NCI-H510A (cell line): ENCODE results near the gene KRTAP2-1.
"Not testable (repeated sequence)": the region's sequence is repeated elsewhere in the genome, so short reads cannot be mapped to it uniquely, and the experiment has no call there.

ENCODE experiments used
- DNase-seq: peaks from one replicate; lab custom pipeline; 2025; lab: John Stamatoyannopoulos, UW

Gene KRTAP2-1

DNA sequence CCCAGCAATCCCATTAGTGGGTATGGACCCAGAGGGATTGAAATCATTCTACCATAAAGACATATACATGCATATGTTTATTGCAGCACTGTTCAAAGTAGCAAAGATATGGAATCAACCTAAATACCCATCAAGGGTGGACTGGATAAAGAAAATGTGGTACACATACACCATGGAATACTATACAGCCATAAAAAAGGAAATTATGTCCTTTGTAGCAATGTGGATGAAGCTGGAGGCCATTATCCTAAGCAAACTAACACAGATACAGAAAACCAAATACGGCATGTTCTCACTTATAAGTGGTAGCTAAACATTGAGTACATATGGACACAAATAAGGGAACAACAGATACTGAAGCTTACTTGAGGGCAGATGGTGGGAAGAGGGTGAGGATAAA lies 10.4 kb upstream of the KRTAP2-1 start:
- no peak for DNase-seq

DNA sequence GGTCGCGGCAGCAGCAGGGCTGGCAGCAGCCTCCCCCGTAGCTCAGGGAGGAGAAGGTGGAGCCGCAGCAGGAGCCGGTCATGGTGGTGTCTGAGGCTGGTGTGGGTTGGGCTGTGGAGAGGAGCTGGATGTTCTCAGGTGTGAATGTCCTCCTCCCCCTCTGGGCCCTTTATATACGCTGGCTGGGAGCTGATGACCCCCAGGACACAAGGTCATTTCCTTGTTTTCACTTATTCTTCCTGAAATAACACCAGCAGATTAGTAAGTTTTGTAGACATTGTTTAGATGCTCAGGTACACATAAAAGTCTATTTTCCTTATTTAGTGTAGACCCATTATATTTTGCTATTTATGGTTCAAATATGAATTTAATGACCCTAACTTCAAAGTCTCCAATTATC lies 8.0 kb upstream of the KRTAP2-1 start, which contains the start of gene KRTAP2-2:
Gene KRTAP2-2 (minus strand): TSS at position 101 of the 400 bp plus-strand sequence. CDS start 19 bp downstream, at position 82.
- not testable (repeated sequence) for DNase-seq

DNA sequence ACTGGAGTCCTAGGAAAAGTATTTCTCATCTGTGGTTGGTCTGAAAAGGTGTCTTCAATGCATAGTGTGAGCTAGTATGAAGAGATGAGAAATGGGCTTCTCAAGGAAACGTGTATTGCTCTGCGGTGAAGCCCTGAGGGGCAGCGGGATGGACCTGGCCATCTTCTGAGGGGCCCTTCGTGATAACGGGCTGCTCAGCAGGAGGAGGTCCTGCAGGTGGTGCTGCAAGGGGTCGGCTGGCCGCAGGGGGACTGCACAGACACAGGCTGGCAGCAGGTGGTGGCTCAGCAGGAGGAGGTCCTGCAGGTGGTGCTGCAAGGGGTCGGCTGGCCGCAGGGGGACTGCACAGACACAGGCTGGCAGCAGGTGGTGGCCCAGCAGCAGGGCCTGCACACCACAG lies 7.4 kb upstream of the KRTAP2-1 start:
- DNase-seq = not testable (repeated sequence)

DNA sequence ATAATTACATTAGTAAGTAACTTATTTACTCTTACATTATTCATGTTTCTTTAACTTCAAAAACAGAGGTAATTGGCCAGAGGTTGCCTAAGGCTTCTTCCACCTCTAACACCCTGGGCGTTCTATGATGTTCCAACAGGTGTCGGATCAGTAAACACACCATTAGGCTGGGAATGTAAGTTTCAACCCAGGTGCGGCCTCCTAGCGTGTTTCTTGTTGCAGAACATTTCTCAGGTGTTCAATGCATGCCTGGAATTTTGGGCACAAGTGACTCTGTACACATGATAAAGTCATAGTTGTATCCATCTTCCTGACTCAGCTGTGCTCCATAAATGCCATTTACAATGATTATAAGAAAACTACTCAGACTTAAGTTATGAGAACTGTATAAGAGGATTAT lies 6.9 kb upstream of the KRTAP2-1 start:
- no peak for DNase-seq

DNA sequence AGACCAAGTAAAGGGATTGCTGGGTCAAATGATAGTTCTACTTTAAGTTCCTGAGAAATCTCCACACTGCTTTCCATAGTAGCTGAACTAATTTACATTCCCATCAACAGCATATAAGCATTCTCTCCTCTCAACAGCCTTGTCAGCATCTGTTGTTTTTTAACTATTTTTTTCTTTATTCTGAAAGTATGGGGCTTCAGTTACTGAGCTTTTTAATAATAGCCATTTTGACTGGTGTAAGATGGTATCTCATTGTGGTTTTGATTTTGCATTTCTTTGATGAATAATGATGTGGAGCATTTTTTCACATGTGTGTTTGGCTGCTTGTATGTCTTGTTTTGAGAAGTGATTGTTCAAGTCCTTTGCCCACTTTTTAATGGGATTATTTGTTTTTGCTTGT lies 5.5 kb upstream of the KRTAP2-1 start:
- DNase-seq = no peak

DNA sequence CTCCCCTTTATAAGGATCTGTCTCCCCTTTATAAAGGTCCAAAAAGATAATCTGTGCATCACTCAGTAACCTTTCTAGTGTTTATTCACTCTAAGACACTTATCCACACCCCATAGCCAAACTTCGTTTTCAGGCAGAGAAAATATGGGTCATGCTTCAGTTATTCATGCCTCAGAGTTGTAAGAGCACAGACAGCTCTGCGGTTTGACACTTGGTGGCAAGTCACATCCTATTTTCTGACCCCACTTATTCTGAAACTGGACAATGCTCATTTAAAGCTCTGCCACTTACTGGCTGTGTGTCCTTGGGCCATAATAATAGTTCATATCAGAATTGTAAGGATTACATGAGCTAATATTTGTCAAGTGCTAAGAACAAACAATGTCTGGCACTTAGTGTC lies 2.0 kb upstream of the KRTAP2-1 start:
- DNase-seq = no peak

DNA sequence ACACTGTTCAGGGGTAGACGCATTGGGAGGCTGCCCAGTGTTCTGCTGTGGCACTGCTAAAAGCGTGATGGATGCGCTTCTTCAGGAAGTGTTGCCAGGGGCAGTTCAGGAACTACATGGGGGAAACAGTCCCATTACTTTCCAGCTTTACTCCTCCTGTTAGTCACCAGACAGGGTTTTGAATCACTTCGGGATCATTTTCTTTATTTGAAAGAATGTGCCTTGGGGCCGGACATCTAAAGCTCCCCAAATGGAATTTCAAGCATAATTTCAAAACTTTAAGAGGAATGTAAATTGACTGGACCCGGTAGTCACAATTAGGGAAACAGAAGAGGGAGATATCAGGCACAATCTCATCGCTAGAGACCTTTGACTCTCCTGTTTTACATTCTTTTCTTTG lies 1.3 kb upstream of the KRTAP2-1 start:
- no peak for DNase-seq

DNA sequence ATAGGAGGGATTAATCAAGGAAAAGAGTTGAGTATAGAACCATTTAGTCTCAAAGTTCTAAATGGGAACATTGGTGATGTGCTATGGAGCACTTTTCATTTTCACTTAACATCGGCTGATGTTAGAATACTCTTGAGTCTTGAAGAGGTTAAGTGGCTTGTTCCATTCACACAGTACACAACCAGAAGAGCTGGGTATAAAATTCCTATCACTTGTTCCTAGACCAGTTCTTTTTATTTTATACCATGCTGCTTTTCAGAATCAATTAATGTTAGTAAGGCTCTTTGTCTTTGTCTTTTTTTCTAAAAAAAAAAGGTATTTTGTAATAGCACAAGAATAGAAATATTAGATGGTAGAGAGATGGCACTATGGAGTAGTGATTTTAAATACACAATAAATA lies 4.2 kb downstream of the KRTAP2-1 start:
- no peak for DNase-seq

DNA sequence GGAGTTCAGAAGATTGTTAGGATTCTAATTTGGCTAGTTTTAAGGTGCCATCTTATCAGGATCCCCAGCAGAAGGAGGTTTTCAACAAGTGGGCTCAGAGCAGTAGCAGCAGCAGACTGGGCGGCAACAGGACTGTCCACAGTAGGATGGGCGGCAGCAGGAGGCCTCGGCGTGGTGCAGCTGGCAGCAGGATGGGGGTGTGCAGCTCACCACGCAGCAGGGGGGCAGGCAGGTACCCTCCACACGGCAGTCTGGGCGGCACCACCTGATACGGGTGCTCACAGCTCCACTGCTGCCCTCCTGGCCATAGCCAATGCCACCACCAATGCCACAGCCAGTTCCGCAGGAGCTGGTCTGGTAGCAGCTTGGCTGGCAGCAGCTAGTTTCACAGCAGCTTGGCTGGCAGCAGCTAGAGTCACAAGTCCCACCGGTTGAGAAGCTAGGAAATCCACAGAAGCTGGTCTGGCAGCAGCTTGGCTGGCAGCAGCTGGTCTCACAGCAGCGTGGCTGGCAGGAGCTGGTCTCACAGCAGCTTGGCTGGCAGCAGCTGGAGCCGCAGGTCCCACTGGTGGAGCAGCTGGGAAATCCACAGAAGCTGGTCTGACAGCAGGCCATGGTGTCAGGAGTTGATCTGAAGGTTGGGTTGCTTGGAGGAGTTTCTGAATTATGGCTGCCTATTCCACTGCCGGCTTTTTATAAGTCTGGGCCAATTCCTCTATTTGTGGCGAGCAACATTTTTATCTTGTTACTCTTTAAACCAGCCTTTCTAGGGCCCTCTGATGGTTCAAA lies 6.1 kb downstream of the KRTAP2-1 start, which contains the start of gene KRTAP1-1:
Gene KRTAP1-1 (minus strand): TSS at position 668 of the 789 bp plus-strand sequence. CDS start 53 bp downstream, at position 615.
- DNase-seq = peak; percentile 20

DNA sequence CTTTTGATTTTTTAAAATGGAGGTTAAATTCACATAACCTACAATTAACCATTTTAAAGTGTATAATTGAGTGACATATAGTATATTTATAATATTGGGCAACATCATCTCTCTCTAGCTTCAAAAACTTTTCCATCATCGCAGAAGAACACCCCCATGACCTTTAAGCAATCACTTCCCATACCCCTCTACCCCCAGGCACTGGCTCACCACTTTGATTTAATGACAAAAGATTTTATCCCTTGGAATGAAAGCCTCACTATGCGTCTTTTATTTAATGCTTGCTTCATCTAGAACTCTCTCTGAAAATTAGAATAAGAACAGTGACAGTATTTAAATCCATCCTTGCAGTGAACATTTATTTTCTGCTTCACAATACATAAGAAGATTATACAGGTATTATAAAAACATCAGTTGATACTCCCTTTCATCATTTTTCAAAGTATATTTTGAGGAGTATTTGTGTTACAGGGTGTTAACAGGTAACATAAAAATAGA lies 9.2 kb downstream of the KRTAP2-1 start:
- no peak for DNase-seq

DNA sequence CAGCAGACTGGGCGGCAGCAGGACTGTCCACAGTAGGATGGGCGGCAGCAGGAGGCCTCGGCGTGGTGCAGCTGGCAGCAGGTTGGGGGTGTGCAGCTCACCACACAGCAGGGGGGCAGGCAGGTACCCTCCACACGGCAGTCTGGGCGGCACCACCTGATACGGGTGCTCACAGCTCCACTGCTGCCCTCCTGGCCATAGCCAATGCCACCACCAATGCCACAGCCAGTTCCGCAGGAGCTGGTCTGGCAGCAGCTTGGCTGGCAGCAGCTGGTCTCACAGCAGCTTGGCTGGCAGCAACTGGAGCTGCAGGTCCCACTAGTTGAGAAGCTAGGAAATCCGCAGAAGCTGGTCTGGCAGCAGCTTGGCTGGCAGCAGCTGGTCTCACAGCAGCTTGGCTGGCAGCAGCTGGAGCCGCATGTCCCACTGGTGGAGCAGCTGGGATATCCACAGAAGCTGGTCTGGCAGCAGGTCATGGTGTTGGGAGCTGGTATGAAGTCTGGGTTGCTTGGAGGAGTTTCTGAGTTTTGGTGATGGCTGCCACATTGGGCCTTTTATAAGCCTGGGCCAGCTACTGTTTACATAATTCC lies 12.7 kb downstream of the KRTAP2-1 start, which contains the start of gene KRTAP1-3:
Gene KRTAP1-3 (minus strand): TSS at position 529 of the 590 bp plus-strand sequence. CDS start 53 bp downstream, at position 476.
- DNase-seq = peak; percentile 66

DNA sequence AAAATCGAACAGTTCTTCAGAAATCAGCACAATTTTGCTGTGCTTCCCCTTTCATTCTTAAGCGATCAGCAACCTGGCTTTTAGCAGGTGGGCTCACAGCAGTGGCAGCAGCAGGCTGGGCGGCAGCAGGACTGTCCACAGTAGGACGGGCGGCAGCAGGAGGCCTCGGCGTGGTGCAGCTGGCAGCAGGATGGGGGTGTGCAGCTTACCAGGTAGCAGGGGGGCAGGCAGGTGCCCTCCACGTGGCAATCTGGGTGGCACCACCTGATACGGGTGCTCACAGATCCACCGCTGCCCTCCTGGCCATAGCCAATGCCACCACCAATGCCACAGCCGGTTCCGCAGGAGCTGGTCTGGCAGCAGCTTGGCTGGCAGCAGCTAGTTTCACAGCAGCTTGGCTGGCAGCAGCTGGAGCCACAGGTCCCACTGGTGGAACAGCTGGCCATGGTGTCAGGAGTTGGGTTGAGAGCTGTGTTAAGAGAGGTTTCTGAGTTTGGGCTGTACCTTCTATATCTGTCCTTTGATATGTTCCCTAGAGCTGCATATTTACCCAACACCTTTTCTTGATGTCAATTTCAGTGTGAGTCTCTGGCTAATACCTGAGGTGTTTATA lies 17.4 kb downstream of the KRTAP2-1 start, which contains the start of gene KRTAP1-4:
Gene KRTAP1-4 (minus strand): TSS at position 563 of the 613 bp plus-strand sequence. CDS start 117 bp downstream, at position 446.
- DNase-seq = no peak

DNA sequence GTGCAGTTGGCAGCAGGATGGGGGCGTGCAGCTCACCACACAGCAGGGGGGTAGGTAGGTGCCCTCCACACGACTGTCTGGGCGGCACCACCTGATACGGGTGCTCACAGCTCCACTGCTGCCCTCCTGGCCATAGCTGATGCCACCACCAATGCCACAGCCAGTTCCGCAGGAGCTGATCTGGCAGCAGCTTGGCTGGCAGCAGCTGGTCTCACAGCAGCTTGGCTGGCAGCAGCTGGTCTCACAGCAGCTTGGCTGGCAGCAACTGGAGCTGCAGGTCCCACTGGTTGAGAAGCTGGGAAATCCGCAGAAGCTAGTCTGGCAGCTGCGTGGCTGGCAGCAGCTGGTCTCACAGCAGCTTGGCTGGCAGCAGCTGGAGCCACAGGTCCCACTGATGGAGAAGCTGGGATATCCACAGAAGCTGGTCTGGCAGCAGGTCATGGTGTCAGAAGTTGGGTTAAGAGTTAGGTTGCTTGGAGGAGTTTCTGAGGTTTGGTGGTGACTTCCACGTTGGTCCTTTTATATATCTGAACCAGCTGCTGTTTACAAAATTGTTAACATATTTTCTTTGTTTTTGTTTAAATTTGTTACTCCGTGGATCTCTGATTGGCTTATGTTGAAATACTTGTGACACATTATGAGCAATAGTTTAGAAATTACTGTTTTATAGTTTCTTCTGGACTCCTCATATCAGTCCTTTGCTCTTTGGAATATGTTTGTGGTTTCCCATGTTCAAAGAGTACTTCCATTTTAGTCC lies 20.2 kb downstream of the KRTAP2-1 start, which contains the start of gene KRTAP1-5:
Gene KRTAP1-5 (minus strand): TSS at position 494 of the 757 bp plus-strand sequence. CDS start 53 bp downstream, at position 441.
- no peak for DNase-seq

DNA sequence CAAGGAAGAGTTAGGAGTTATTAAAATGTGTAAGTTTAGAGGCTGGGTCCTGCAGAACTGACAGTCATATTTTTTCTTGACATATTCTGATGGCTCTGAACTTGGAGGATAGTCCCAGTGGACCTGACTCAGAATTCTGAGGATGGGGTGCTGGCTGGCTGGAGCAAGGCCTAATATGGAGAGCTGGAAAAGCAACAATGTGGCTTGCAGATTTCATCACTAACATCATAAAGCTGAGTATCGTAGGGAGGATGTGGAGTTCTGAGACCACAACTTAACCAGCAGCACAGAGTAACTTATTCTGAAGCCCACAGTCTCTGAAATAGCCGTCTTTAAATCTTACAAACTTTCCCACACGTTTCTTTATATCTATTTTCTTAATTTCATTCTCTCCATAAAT lies 22.4 kb downstream of the KRTAP2-1 start:
- DNase-seq = no peak

DNA sequence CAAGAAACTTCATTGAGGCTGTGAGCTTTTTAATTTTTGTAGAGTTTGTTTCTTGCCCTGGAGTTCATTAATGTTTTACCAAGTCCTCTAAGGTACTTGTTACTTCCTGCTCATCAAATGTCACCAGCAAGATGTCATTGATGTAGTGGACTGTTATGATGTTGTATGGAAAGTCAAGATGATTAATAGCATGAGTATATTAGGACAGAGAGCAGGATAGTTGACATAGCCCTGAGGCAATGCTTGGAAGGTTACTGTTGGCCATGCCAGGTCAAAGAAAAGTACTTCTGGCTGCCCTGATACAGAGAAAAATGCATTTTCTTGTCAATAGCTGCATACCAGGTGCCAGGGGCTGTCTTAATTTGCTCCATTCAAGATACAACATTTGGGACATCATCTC lies 26.8 kb downstream of the KRTAP2-1 start:
- DNase-seq = no peak

DNA sequence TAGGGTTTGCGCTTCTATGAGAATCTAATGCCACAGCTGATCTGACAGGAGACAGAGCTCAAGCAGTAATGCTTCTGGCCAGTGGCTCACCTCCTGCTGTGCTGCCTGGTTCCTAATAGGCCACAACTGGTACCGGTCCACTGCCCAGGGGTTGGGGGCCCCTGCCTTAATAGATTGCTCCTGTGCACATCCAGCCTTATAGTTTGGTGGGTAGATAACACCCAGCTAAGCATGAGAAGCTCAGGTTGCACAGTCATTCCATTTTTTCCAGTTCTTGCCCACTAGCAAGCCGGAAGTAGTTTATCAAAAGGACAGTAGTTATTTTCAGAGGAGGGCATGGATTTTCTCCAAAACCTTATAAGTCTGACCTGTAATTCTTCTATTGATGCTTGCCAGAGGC lies 27.7 kb downstream of the KRTAP2-1 start:
- no peak for DNase-seq

DNA sequence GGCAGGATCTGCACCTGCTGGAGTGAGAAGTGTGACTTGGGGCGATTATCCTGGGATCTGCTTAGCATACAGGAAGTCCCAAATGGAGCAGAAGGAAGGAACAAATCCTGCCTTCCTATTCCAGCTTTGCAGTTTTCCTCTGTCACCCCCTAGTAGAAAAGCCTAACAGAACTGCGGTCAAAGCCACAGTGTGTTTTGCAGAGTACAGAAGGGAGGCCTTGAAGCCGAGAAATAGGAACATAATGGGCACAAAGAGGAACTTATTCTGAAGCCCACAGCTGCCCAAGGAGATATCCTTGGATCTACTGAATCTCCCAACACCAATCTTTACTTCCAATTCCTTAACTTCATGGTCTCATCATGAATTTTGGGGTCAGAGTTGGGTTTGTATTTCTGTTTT lies 28.6 kb downstream of the KRTAP2-1 start:
- DNase-seq = no peak

DNA sequence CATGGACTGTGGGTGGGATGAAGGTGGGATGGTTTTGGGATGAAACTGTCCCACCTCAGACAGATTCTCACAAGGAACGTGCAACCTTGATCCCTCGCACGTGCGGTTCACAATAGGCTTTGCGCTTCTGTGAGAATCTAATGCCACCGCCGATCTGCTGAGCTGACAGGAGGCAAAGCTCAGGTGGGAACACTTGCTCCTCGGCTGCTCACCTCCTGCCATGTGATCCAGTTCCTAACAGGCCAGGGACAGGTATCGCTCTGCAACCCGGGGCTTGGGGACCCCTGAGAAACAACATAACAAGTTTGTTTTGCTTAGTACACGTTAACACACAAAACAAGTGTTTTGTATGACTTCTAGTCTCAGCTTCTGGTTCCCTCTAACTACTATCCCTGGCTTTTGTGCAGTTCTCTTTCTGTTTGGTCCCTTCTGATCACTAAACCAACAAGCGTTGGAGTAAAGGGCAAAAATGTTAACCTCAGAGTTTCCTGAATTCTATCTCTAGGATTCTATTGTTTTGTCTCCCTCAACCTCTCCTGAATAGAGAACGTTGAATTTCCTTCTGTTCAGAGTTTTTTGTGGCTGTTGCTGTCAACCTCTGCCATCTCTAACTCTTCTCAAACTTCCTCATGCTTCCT lies 30.4 kb downstream of the KRTAP2-1 start:
- DNase-seq = no peak

DNA sequence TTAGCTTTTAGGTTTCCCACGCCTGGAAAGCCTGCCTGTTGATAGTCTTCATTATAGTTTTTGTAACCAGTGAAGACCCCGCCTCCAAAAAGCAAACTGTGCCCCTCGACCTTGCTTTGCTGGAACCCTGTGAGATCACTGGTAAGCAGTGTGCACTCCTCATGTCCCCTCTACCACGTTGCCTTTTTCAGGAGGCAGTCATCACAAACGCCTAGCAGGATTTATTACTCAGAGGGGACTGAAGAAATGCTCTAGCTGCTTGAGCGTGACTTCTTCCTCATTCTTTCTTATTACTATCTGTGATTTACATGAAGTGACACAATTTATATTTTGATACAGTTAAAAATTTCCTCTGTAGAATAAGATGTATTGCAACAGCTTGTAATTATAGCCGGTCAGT lies 31.7 kb downstream of the KRTAP2-1 start:
- DNase-seq = no peak

DNA sequence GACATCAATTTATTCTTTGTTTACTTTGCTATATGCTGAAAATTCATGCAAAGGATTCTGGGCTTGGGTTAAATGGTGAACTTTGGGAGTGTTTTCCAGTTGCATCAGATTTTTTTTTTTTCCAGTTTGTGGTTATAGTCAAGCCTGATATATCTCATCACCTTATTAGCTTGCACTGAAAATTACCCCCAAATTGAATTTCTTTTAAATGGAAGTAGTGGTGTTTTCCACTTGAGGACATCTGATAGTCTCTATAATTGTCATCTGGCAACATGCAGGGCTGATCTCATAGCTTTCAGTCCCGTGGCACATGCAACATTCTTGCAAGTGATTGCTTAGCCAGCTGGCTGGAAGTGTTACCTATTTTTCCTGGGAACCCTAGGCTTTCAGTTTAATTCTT lies 33.5 kb downstream of the KRTAP2-1 start:
- no peak for DNase-seq

DNA sequence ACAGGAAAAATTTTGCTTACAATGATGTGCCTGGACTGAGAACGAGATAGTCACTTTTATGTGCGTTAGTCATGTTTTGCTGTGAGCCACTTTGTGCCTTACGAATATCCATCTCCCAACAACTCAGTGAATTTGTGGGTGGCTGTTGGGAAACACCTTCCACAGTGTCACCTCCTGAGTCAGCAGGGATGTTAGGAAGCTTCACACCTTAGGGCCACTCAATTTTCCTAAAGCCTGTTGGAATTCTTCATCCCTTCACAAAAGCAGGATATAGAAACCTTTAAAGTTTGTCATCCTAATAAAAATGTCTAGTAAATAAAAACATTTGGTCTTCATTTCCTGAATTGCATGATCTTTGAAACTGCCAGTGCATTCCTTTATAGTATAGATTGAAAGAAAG lies 33.9 kb downstream of the KRTAP2-1 start:
- no peak for DNase-seq
